Breast epithelium (tissue), 4 donors: Measurements from ENCODE around the gene AGO3. TPM values are rescaled to one million over a fixed set of nuclear protein-coding genes. Genes with fewer than 3 reads are reported as not detected.

ENCODE experiments used
- DNase-seq, 2 donors: peaks; one replicate each; pipeline ENCODE4 v3.0.0-alpha.2; 2019; ENCODE audit warnings: low spot score in 2 of 2
- H3K27ac ChIP-seq, 2 donors: fragments of 200-600 bp; sonication (generic) in 1 of 2; one replicate each; pipeline ENCODE4 v1.5.1; 2016 to 2019; ENCODE audit warnings: mild to moderate bottlenecking in 1 of 2
- H3K27me3 ChIP-seq, 2 donors: fragments of 200-600 bp; sonication (generic) in 1 of 2; one replicate each; pipeline versions ENCODE4 v1.5.1 to v1.6.0; 2017 to 2019; ENCODE audit warnings: control low read depth in 1 of 2, mild to moderate bottlenecking in 1 of 2
- H3K36me3 ChIP-seq: fragments of 200-600 bp; one replicate; pipeline ENCODE4 v1.5.1; 2019
- H3K4me1 ChIP-seq, 2 donors: fragments of 200-600 bp; sonication (generic); one replicate each; pipeline ENCODE4 v1.5.1; 2016 to 2019; ENCODE audit warnings: control low read depth in 1 of 2
- H3K4me3 ChIP-seq, 3 donors: fragments of 200-600 bp; sonication (generic); 1 replicate in 2 of 3; 2 replicates in 1 of 3; pipeline ENCODE4 v1.5.1; 2016 to 2019; ENCODE audit warnings: mild to moderate bottlenecking in 3 of 3, moderate library complexity in 2 of 3
- H3K9me3 ChIP-seq, 2 donors: fragments of 200-600 bp; sonication (generic) in 1 of 2; one replicate each; pipeline ENCODE4 v1.5.1; 2016 to 2019; ENCODE audit warnings: control low read depth in 1 of 2
- POLR2A ChIP-seq: fragments of 450-650 bp; IDR thresholded peaks from one replicate; pipeline ENCODE4 v1.6.1; 2016; ENCODE audit warnings: antibody characterized with exemption, mild to moderate bottlenecking, moderate library complexity
- POLR2AphosphoS5 ChIP-seq, 3 donors: sonication (generic); formaldehyde crosslinking; IDR thresholded peaks; one replicate each; pipeline ENCODE4 v1.6.1; 2017; ENCODE audit warnings: antibody characterized with exemption in 3 of 3
- intact Hi-C: fragments of 100-400 bp; cut with DNase I; formaldehyde crosslinking; loops from one replicate; pipeline ENCODE4 v1.15.1; 2023; ENCODE audit warnings: low total_unique reads
- total RNA-seq, 3 donors: library from RNA; depleted of rRNA; stranded (reverse); fragments of >200 nt; gene quantifications; one replicate each; pipeline ENCODE4 v1.1.0, GENCODE V29; 2016
- TF ChIP-seq, protein P1 (sequence below), 3 donors: fragments of 450-650 bp; IDR thresholded peaks; one replicate each; pipeline ENCODE4 v1.5.1; 2016 to 2017; ENCODE audit warnings: antibody characterized with exemption in 3 of 3, mild to moderate bottlenecking in 3 of 3, moderate library complexity in 3 of 3

Gene AGO3
- total RNA-seq, 3 donors from 2014 or later, result 28.2 TPM

- Histone ChIP-seq H3K27ac (peak overlapping the region; percentile 79 to 85), H3K36me3 (no peaks in the 10 kb centered on the region)
These were observed 163.0 kb downstream of the AGO3 start for GRCh38 chr1:36093929-36094328.

DNA sequence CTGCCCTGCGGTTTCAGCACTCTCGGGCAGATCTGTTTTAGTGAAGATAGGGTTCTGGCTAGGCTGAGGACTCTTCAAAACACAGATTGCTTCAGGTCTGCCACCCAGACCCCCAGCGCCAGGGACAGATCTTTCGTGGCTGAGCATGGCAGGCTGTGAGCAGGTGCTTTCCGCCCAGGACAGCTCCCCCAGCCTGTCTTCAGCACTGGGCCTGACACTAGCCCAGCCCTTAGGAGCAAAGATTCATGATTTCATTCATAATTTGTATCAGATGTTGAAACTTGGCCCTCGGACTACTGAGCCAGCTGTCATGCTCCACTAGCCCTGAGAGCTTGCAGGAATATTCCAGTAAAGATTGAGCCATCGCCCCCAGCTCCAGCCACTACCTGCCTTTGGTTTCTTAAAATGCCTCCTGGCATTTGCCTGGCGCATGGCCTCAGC is 163.7 kb downstream of the AGO3 start:
- Histone ChIP-seq H3K4me1 (peaks cover 4 to 23% of the 10 kb centered on the region in 2 donors), H3K9me3 (no peaks in the 10 kb centered on the region), H3K36me3 (no peaks in the 10 kb centered on the region), H3K27ac (peak overlapping the region; percentile 79 to 85), H3K4me3 (no peak overlapping the region), H3K27me3 (no peaks in the 10 kb centered on the region)
- TF ChIP-seq POLR2A (no peak), POLR2AphosphoS5 (IDR thresholded peaks at IDR 0.05) (no peak)
- TF ChIP-seq, protein P1, sequence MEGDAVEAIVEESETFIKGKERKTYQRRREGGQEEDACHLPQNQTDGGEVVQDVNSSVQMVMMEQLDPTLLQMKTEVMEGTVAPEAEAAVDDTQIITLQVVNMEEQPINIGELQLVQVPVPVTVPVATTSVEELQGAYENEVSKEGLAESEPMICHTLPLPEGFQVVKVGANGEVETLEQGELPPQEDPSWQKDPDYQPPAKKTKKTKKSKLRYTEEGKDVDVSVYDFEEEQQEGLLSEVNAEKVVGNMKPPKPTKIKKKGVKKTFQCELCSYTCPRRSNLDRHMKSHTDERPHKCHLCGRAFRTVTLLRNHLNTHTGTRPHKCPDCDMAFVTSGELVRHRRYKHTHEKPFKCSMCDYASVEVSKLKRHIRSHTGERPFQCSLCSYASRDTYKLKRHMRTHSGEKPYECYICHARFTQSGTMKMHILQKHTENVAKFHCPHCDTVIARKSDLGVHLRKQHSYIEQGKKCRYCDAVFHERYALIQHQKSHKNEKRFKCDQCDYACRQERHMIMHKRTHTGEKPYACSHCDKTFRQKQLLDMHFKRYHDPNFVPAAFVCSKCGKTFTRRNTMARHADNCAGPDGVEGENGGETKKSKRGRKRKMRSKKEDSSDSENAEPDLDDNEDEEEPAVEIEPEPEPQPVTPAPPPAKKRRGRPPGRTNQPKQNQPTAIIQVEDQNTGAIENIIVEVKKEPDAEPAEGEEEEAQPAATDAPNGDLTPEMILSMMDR (IDR thresholded peaks at IDR 0.05), result no peak
- DNase-seq, result no peak
- intact Hi-C loops, result loop anchor here (5.0 kb wide), 2 partner anchors 193 to 1848 kb away; no protein-coding TSS in a partner anchor

More at GRCh38 chr1:36093929-36094328, 163.0 kb downstream of the AGO3 start:
- TF ChIP-seq POLR2AphosphoS5 (IDR thresholded peaks at IDR 0.05), result peak in 1 of 3 donors; percentile 53
- TF ChIP-seq, protein P1 (IDR thresholded peaks at IDR 0.05), result no peak
- intact Hi-C loops, result no loop called here
- Histone ChIP-seq H3K27me3 (no peaks in the 10 kb centered on the region), H3K4me1 (peaks cover 6 to 24% of the 10 kb centered on the region in 2 donors), H3K4me3 (no peak overlapping the region), H3K9me3 (no peaks in the 10 kb centered on the region)
- peak in 1 of 2 donors; percentile 89 for DNase-seq

GRCh38 chr1:36095760-36096405 is 165.0 kb downstream of the AGO3 start:
- H3K4me1 ChIP-seq, result peaks cover 0 to 18% of the 10 kb centered on the region in 2 donors
- no peaks in the 10 kb centered on the region for H3K9me3 ChIP-seq
- DNase-seq, result no peak
- H3K27me3 ChIP-seq, result no peaks in the 10 kb centered on the region
- H3K27ac ChIP-seq, result peak overlapping the region; percentile 35 to 79
- H3K36me3 ChIP-seq, result no peaks in the 10 kb centered on the region
- TF ChIP-seq POLR2AphosphoS5 (IDR thresholded peaks at IDR 0.05) (no peak), POLR2A (no peak)
- TF ChIP-seq, protein P1 (IDR thresholded peaks at IDR 0.05), result no peak
- H3K4me3 ChIP-seq, result no peak overlapping the region
- intact Hi-C loops, result loop anchor here (5.0 kb wide), 2 partner anchors 191 to 1846 kb away; no protein-coding TSS in a partner anchor

DNA sequence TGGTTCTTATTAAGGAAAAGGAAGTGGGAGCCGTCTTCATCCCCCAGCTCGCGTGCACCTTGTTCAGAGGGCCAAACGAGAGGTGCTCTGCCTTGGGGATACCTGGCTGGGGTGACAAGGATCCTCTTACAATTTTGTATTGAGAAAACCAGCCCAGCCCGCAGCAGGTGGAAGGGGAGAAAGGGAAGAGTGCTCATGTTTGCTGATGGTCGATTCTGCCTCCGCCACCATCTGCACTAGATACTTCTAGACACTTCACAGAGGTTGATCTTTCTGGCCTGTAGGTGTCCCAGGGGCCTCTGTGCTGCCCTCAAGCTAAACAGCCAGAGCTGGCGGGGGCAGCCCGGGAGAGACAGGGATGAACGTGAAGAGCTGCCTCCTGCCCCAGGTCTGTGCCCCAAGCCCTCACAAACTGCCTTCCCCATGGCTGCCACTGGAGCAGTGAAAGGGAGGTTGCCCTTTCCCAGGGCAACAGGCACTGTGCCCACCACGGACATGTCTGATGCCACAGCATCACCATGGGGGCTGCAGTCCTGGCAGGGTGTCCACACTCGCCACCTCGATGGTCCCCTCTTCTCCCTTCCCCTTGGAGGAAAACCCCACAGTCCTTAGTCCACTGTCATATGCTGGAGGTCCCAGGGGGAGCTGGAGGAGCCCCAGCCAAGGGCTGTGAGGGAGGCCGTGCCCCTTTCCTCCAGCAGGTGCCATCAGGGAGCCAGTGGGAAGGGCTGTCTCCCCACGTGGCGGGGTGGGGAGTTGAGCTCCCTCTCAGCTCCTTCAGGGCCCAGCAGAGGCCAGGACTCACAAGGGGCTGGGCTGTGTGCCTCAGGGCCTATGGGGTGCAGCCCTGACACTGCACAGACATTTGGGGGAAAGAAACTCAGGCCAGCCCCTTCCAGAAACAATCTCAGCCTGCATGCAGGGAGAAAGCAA is 165.9 kb downstream of the AGO3 start:
- TF ChIP-seq, protein P1 (IDR thresholded peaks at IDR 0.05), result no peak
- no peak for TF ChIP-seq POLR2AphosphoS5 (IDR thresholded peaks at IDR 0.05)
- no peak for TF ChIP-seq POLR2A
- peaks cover 0 to 18% of the 10 kb centered on the region in 2 donors for H3K4me1 ChIP-seq
- intact Hi-C loops, result loop anchor here (5.0 kb wide), 2 partner anchors 191 to 1846 kb away; no protein-coding TSS in a partner anchor
- DNase-seq, result no peak
- peak overlapping the region; percentile 25 to 35 for H3K27ac ChIP-seq
- H3K36me3 ChIP-seq, result no peaks in the 10 kb centered on the region
- H3K9me3 ChIP-seq, result no peaks in the 10 kb centered on the region
- H3K4me3 ChIP-seq, result no peak overlapping the region
- no peaks in the 10 kb centered on the region for H3K27me3 ChIP-seq
